ENCODE data around the gene RSBN1.

Gene RSBN1

GRCh38 chr1:113792986-113793385 lies 19.3 kb downstream of the RSBN1 start:
- H3K27me3 ChIP-seq, result no peaks in the 10 kb centered on the region
- peaks cover 23% of the 10 kb centered on the region for H3K36me3 ChIP-seq
- H3K27ac ChIP-seq, result peak overlapping the region; percentile 28
- no peaks in the 10 kb centered on the region for H3K9me3 ChIP-seq
- no peak for TF ChIP-seq CTCF (IDR thresholded peaks at IDR 0.05)
- no peak overlapping the region for H3K4me3 ChIP-seq (ENCODE audit: low read depth in 1 of 2, low read length in 1 of 2)
- peaks cover 4 to 11% of the 10 kb centered on the region in 2 experiments for H3K4me1 ChIP-seq (ENCODE audit: control insufficient read depth in 1 of 2, insufficient read depth in 1 of 2, low read depth in 1 of 2, low read length in 1 of 2)

- Histone ChIP-seq H3K36me3 (peaks cover 21% of the 10 kb centered on the region), H3K4me1 (ENCODE audit: control insufficient read depth in 1 of 2, insufficient read depth in 1 of 2, low read depth in 1 of 2, low read length in 1 of 2) (peaks cover 4 to 11% of the 10 kb centered on the region in 2 experiments), H3K27ac (peak overlapping the region; percentile 28), H3K9me3 (no peaks in the 10 kb centered on the region), H3K4me3 (ENCODE audit: low read depth in 1 of 2, low read length in 1 of 2) (no peak overlapping the region), H3K27me3 (no peaks in the 10 kb centered on the region)
- TF ChIP-seq CTCF (IDR thresholded peaks at IDR 0.05), result no peak
Observed at GRCh38 chr1:113792471-113792870, 19.8 kb downstream of the RSBN1 start.

GRCh38 chr1:113788802-113789201 lies 23.5 kb downstream of the RSBN1 start:
- no peak for TF ChIP-seq CTCF (IDR thresholded peaks at IDR 0.05)
- Histone ChIP-seq H3K27ac (no peak overlapping the region), H3K36me3 (no peaks in the 10 kb centered on the region)

GRCh38 chr1:113787663-113788062 lies 24.6 kb downstream of the RSBN1 start:
- peaks cover 35 to 39% of the 10 kb centered on the region in 2 experiments for H3K4me1 ChIP-seq (ENCODE audit: control insufficient read depth in 1 of 2, insufficient read depth in 1 of 2, low read depth in 1 of 2, low read length in 1 of 2)
- no peaks in the 10 kb centered on the region for H3K27me3 ChIP-seq
- H3K36me3 ChIP-seq, result no peaks in the 10 kb centered on the region
- no peak overlapping the region for H3K27ac ChIP-seq
- H3K4me3 ChIP-seq (ENCODE audit: low read depth in 1 of 2, low read length in 1 of 2), result no peak overlapping the region
- H3K9me3 ChIP-seq, result no peaks in the 10 kb centered on the region
- TF ChIP-seq CTCF (IDR thresholded peaks at IDR 0.05), result no peak

More at GRCh38 chr1:113788802-113789201, 23.5 kb downstream of the RSBN1 start:
- Histone ChIP-seq H3K27me3 (no peaks in the 10 kb centered on the region), H3K9me3 (no peaks in the 10 kb centered on the region), H3K4me3 (ENCODE audit: low read depth in 1 of 2, low read length in 1 of 2) (no peak overlapping the region), H3K4me1 (ENCODE audit: control insufficient read depth in 1 of 2, insufficient read depth in 1 of 2, low read depth in 1 of 2, low read length in 1 of 2) (peaks cover 27 to 29% of the 10 kb centered on the region in 2 experiments)

- no peaks in the 10 kb centered on the region for H3K9me3 ChIP-seq
- H3K27ac ChIP-seq, result peak overlapping the region; percentile 90
- no peak for TF ChIP-seq CTCF (IDR thresholded peaks at IDR 0.05)
- no peaks in the 10 kb centered on the region for H3K27me3 ChIP-seq
- H3K36me3 ChIP-seq, result no peaks in the 10 kb centered on the region
- H3K4me3 ChIP-seq (ENCODE audit: low read depth in 1 of 2, low read length in 1 of 2), result no peak overlapping the region
- peaks cover 45 to 55% of the 10 kb centered on the region in 2 experiments for H3K4me1 ChIP-seq (ENCODE audit: control insufficient read depth in 1 of 2, insufficient read depth in 1 of 2, low read depth in 1 of 2, low read length in 1 of 2)
Observed at GRCh38 chr1:113786069-113786468, 26.2 kb downstream of the RSBN1 start.

Data from neutrophil (primary cell).